ENCODE measurements around the gene OSBPL10. TPM values are rescaled to one million over a fixed set of nuclear protein-coding genes. Genes with fewer than 3 reads are reported as not detected.

Gene OSBPL10
- total and polyA plus RNA-seq, 2 experiments from 2014 or later: 2.2 to 7.7 TPM

GRCh38 chr3:31748281-31748932 is 232.7 kb downstream of the OSBPL10 start:
- Histone ChIP-seq H3K27me3 (no peaks in the 10 kb centered on the region), H3K9me3 (ENCODE audit: low read depth) (no peaks in the 10 kb centered on the region), H3K4me3 (no peak overlapping the region), H3K27ac (peak overlapping the region; percentile 64), H3K4me1 (ENCODE audit: low read depth) (peaks cover 22% of the 10 kb centered on the region), H3K36me3 (no peaks in the 10 kb centered on the region)
- TF ChIP-seq, protein P1, sequence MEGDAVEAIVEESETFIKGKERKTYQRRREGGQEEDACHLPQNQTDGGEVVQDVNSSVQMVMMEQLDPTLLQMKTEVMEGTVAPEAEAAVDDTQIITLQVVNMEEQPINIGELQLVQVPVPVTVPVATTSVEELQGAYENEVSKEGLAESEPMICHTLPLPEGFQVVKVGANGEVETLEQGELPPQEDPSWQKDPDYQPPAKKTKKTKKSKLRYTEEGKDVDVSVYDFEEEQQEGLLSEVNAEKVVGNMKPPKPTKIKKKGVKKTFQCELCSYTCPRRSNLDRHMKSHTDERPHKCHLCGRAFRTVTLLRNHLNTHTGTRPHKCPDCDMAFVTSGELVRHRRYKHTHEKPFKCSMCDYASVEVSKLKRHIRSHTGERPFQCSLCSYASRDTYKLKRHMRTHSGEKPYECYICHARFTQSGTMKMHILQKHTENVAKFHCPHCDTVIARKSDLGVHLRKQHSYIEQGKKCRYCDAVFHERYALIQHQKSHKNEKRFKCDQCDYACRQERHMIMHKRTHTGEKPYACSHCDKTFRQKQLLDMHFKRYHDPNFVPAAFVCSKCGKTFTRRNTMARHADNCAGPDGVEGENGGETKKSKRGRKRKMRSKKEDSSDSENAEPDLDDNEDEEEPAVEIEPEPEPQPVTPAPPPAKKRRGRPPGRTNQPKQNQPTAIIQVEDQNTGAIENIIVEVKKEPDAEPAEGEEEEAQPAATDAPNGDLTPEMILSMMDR (IDR thresholded peaks at IDR 0.05; ENCODE audit: low read depth, low read length): no peak
- peak in 1 of 2 donors; percentile 52 for DNase-seq (ENCODE audit: low read depth in 1 of 2, low spot score in 1 of 2)

- Histone ChIP-seq H3K27ac (no peak overlapping the region), H3K4me1 (ENCODE audit: low read depth) (peaks cover 21% of the 10 kb centered on the region), H3K4me3 (no peak overlapping the region), H3K9me3 (ENCODE audit: low read depth) (no peaks in the 10 kb centered on the region), H3K36me3 (no peaks in the 10 kb centered on the region), H3K27me3 (no peaks in the 10 kb centered on the region)
- DNase-seq (ENCODE audit: low read depth in 1 of 2, low spot score in 1 of 2): no peak
- TF ChIP-seq, protein P1 (IDR thresholded peaks at IDR 0.05; ENCODE audit: low read depth, low read length): no peak
These were observed 233.3 kb downstream of the OSBPL10 start for GRCh38 chr3:31747785-31748184.

DNA sequence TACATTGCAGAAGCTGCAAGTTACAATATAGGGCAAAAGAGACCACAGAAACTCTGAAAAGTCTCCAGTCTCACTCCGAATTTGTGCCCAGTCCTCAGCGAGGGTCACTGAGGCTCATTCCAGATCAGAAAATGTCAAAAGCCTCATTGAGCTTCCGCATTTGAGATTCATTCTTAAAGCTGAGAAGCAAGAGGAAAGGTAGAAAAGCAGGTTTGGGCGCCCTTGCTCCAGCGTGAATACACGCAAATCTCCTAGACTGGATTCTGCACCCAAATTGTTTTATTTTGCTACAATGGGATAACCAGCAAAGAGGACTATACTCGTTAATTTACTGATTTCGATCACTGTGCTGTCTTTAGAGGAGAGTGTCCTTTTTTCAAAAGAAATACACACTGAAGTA is 236.1 kb downstream of the OSBPL10 start:
- no peak for DNase-seq (ENCODE audit: low read depth in 1 of 2, low spot score in 1 of 2)
- Histone ChIP-seq H3K9me3 (ENCODE audit: low read depth) (no peaks in the 10 kb centered on the region), H3K36me3 (no peaks in the 10 kb centered on the region), H3K4me3 (no peak overlapping the region), H3K27me3 (no peaks in the 10 kb centered on the region), H3K27ac (no peak overlapping the region), H3K4me1 (ENCODE audit: low read depth) (peaks cover 12% of the 10 kb centered on the region)
- TF ChIP-seq, protein P1 (IDR thresholded peaks at IDR 0.05; ENCODE audit: low read depth, low read length): no peak

DNA sequence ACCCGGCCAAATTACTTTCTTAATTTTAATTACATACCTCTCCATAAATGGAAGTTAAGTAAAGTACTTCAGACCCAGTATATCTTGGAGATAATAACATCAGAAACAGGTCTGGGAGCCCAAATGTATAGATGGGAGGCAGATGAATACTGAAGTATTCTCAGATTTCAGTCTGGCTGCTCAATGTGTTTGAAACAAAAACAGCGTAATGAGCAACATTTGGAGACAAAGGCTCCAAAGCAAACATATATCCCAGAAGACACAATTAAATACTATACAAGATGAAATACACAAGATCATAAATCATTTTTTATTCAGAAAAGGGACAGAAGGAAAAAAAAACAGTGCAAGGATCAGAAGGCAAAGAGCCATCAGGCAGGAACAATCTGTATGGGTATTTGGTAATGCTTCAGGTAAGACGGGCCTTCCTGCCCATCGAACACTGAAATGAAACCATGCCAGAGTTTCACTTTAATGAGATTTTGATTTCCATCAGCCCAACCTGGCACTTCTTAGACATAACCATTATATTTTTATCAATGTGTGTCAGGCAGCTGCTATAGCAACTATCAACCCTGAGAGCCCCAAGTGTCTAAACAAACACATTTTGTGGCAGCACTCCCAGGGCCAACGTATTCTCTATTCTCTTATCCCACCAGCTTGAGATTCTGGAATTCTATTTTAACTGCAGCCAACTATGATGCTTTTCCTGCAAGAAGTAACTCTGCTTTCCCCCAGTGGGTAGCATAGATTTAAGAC is 237.6 kb downstream of the OSBPL10 start:
- H3K4me1 ChIP-seq (ENCODE audit: low read depth): peaks cover 7% of the 10 kb centered on the region
- TF ChIP-seq, protein P1 (IDR thresholded peaks at IDR 0.05; ENCODE audit: low read depth, low read length): no peak
- no peaks in the 10 kb centered on the region for H3K9me3 ChIP-seq (ENCODE audit: low read depth)
- DNase-seq (ENCODE audit: low read depth in 1 of 2, low spot score in 1 of 2): peak in 1 of 2 donors; percentile 42
- H3K27me3 ChIP-seq: no peaks in the 10 kb centered on the region
- H3K4me3 ChIP-seq: no peak overlapping the region
- H3K27ac ChIP-seq: no peak overlapping the region
- no peaks in the 10 kb centered on the region for H3K36me3 ChIP-seq

- no peak overlapping the region for H3K4me3 ChIP-seq
- H3K4me1 ChIP-seq (ENCODE audit: low read depth): no peaks in the 10 kb centered on the region
- TF ChIP-seq, protein P1 (IDR thresholded peaks at IDR 0.05; ENCODE audit: low read depth, low read length): no peak
- H3K9me3 ChIP-seq (ENCODE audit: low read depth): no peaks in the 10 kb centered on the region
- H3K27ac ChIP-seq: no peak overlapping the region
- DNase-seq (ENCODE audit: low read depth in 1 of 2, low spot score in 1 of 2): no peak
- no peaks in the 10 kb centered on the region for H3K36me3 ChIP-seq
- H3K27me3 ChIP-seq: no peaks in the 10 kb centered on the region
These were observed 240.7 kb downstream of the OSBPL10 start for GRCh38 chr3:31740397-31740796.

All from cardiac muscle cell (in vitro differentiated cells and primary cell).